HCEC 1CT (cell line): Measurements from ENCODE around the gene FXYD5.
A peak's percentile ranks its signal among the peaks of the same experiment; 100 is the strongest.
"Not testable (repeated sequence)": the region's sequence is repeated elsewhere in the genome, so short reads cannot be mapped to it uniquely, and the experiment has no call there.

Source experiments
- DNase-seq: peaks from one replicate; pipeline ENCODE4 v3.0.0-alpha.2; 2017

Gene FXYD5

DNA sequence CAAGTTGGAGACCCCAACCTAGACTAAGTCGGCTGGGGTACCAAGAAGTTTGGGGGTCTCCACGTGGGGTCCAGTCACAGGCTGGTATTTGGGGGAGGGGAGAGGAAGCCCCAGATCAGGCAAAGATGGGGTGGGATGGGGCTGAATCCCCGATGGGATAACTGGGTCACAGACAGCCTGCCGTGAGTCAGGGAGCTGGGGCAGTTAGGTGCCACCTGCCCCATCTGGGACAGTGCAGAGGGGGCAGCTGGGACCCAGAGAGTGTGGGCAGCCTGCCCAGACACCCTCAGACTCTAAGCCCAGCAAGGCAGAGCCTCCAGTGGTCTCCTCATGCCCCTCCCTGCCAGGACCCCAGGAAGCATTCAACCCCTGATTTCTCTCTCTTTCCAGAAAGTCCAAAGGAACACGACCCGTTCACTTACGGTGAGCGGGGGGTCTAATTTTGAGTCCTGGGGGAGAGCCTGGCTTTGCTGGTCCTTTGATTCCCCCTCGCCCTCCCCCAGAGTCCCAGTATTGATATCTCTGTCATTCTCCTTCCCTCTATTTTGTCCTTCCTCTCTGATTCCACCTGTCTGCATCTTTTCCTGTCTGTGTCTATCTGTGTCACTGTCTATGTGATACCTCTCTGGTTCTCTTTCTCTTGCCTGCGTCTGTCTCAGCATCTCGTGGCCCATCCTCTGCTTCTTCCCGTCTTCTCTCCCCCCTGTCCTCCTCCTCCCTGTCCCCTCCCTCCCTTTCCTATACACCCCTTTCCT is 14.2 kb upstream of the FXYD5 start:
- DNase-seq: no peak

DNA sequence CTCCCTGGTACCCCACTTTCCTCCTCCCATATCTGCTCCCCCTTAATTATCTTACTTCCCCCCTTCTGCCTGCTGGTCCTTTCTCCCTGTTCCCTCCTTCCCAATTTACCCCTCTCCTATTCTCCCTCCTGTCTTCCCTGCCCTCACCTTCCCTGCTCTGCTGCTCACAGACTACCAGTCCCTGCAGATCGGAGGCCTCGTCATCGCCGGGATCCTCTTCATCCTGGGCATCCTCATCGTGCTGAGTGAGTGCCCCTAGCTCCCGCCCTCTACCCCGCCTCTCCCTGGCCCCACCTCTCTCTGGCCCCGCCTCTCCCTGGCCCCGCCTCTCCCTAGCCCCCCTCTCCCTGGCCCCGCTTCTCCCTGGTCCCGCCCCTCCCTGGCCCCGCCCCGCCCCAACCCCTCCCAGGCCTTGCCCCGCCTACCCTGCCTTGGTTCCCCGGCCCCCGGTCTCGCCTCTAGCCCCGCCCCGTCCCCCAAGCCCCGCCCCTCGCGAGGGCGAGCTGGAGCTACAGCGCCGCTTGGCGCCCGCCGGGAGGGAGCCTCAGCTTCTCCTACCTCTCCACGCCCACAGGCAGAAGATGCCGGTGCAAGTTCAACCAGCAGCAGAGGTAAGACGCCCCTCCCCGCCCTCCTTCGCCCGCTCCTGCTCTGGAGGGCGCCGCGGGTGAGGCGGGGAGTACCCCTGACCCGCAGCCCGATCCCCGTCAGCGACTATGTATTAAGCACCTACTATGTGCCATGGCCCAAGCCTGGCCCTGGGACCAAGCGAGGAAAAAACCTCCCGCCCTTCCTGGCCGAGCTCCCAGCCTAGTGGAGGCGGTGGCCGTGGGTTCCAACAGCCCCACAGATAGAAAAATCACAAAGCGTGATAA is 13.3 kb upstream of the FXYD5 start:
- DNase-seq: peak; percentile 86

- DNase-seq: no peak
Observed at GRCh38 chr19:35141837-35142605, 12.5 kb upstream of the FXYD5 start.

GRCh38 chr19:35142606-35143230 is 11.8 kb upstream of the FXYD5 start:
- DNase-seq: no peak

- no peak for DNase-seq
Observed at GRCh38 chr19:35143231-35143715, 11.3 kb upstream of the FXYD5 start, which contains the start of gene FXYD7. Gene FXYD7, plus strand, starts transcription at chr19:35143255. Its CDS starts 79 bp downstream, at chr19:35143334.

DNA sequence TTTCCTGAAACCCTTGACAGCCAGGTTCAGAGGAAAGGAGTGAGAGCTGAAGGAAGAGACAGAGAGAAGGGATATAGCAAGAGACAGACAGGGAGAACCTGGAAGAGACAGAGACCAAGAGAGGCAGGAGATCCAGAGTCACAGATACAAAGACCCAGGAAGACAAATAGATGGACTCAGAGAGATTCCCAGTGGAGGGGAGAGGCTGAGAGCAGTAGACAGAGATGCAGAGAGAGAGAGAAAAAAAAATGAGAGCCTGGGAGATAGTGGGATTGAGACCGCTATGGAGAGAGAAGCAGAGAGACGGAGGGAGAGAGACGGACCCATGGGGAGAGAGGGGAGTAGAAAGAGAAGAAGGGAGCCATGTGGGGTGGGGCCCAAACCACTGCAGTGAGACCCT is 10.7 kb upstream of the FXYD5 start:
- DNase-seq: no peak

DNA sequence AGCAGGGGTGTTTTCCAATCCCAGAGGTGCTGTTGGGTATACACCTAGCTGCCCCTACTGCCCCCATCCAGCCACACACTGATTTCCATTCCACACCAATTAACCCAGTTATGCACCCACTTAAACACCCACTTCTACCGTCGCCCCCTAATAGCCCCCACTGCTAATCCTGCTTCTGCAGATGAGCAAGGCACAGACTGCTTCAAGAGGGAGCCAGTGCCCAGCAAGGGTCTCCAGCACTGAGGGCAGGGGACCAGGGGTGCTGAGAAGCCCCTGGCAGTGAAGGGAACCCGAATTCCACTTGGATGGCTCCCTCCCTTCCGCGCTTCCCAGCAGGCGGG is 10.3 kb upstream of the FXYD5 start:
- DNase-seq: no peak

DNA sequence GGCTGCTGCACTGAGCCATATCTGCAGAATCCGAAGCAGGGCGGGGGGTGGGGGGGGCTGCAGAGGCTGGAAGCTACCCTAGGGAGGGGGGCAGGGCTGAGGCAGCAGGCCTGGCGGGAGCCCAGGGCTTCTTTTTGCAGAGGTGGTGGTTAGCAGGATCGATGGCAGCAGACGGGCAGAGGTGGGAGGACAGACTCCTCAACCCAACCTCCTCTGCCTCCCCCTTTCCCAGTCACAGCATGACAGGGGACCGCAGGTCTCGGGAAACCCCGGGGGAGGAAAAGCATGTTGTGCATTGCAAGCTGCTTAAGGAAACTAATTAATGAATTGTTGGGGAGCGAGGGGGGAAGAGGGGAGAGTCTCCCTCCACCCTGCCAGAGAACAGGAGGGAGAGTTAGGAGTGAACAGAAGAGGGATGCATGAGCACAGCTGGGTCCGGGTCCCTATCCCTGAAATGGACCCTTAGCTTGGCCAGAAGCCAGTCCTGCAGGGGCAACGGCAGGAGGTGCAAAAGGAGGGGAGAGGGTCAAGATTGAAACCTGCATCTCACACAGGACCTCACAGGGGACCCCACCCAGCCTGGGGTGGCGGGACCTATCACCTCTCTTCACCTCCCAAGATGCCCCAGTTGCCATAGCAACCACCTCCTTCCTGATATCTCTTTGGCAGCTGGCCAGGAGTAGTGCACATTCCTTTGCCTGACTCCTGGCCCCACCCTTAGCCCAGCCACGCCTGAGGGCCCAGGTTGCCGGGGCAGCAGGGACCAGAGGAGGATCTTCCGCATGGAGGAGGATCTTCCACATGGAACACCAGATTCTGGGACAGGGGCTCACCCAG is 9.7 kb upstream of the FXYD5 start:
- DNase-seq: no peak

DNA sequence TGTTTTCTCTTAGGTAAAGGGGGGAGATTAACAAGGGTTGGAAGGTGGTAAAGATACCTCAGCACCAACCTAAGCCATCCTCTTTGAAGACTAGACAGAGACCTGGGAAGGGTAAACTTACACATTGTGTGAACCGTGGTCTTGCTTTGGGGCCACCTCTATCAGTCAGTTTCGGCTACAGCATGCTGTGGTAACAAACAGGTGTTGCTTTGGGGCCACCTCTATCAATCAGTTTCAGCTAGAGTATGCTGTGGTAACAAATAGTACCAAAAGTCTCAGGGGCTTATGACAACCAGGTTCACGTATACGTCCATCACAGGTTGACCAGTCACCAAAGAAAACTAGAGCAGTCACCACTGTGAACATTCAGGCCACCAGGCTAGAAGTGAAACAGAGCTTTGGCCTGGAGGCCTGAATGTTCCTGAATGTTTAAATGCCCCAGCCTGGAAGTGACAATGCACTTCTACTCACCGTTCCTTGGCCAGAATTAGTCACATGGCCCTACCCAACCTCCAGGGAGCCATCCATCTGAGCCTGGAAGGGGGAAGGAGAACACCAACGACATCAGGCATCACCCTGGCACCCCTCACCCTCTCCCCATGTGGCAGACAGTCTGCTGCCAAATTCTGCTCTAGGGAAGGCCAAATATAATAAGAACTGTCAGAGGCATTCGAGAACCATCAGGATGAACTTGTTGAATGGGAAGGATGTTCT is 7.6 kb upstream of the FXYD5 start:
- DNase-seq: no peak

GRCh38 chr19:35149463-35149862 is 5.1 kb upstream of the FXYD5 start:
- DNase-seq: no peak

- no peak for DNase-seq
Observed at GRCh38 chr19:35150445-35150844, 4.1 kb upstream of the FXYD5 start.

- DNase-seq: no peak
Observed at GRCh38 chr19:35151273-35152065, 3.1 kb upstream of the FXYD5 start.

DNA sequence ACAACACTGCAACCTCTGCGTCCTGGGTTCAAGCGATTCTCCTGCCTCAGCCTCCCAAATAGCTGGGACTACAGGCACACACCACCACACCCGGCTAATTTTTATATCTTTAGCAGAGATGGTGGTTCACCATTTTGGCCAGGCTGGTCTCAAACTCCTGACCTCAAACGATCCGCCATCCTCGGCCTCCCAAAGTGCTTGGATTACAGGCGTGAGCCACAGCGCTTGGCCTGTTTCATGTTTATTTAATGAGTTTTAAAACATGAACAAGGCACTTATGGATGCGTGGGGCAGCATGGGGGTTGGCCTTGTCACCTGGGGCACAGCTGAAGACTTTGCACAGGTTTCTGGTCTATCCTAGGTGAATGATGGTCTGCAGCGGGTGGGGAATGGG is 1.4 kb upstream of the FXYD5 start:
- DNase-seq: not testable (repeated sequence)

GRCh38 chr19:35153701-35154524 is 622 bp upstream of the FXYD5 start:
- DNase-seq: peak; percentile 48

GRCh38 chr19:35155441-35155840 is 906 bp downstream of the FXYD5 start:
- no peak for DNase-seq

GRCh38 chr19:35155981-35156672 is 1.6 kb downstream of the FXYD5 start:
- no peak for DNase-seq

DNA sequence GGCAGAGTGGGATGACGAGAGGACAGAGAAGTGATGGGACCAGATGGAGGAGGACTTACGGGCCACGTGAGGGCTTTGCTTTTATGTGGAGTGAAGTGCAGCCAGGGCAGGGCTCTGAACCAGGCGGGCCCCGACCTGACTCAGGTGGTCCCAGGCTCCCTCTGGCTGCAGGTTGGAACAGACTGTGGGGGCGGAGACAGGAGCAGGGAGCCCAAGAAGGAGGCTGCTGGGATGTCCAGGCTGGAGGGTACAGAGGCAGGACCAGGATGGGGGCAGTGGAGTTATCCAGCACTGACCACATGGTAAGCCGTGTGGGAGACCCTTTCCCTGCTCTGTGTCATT is 2.1 kb downstream of the FXYD5 start:
- no peak for DNase-seq

- no peak for DNase-seq
Observed at GRCh38 chr19:35157431-35157830, 2.9 kb downstream of the FXYD5 start.

GRCh38 chr19:35159606-35160005 is 5.1 kb downstream of the FXYD5 start:
- DNase-seq: no peak
